ENCODE data around the gene TF. TPM values are rescaled to one million over a fixed set of nuclear protein-coding genes. Genes with fewer than 3 reads are reported as not detected.

TF gene
- total and polyA plus RNA-seq, 3 experiments from 2014 or later = 0.02 to 0.26 TPM; not detected in 1

- Histone ChIP-seq H3K27ac (ENCODE audit: low read depth, low read length) (no peak overlapping the region), H3K4me3 (ENCODE audit: low read length) (no peak overlapping the region), H3K36me3 (ENCODE audit: insufficient read depth, low read length) (no peaks in the 10 kb centered on the region), H3K4me1 (ENCODE audit: insufficient read depth, low read length) (no peaks in the 10 kb centered on the region), H3K27me3 (ENCODE audit: insufficient read depth, low read length, poor library complexity, severe bottlenecking) (no peaks in the 10 kb centered on the region), H3K9me3 (ENCODE audit: low read length) (no peaks in the 10 kb centered on the region)
- H3K27ac Mint-ChIP-seq = peak overlapping the region in 2 of 8 donors; percentile 25 to 43
- H3K4me1 Mint-ChIP-seq = no peaks in the 10 kb centered on the region
- POLR2A ChIA-PET = no interaction called here
- H3K9me3 Mint-ChIP-seq = peaks cover 0 to 1% (median 0%) of the 10 kb centered on the region in 5 donors
- CTCF ChIA-PET = no interaction called here
- H3K4me3 Mint-ChIP-seq = no peak overlapping the region
- peaks cover 7% of the 10 kb centered on the region in 2 donors for H3K27me3 Mint-ChIP-seq
- no peak for DNase-seq
- H3K36me3 Mint-ChIP-seq = no peaks in the 10 kb centered on the region
Measured at GRCh38 chr3:133834621-133835417, 88.6 kb downstream of the TF start.

- DNase-seq = no peak
- H3K27me3 ChIP-seq (ENCODE audit: insufficient read depth, low read length, poor library complexity, severe bottlenecking) = no peaks in the 10 kb centered on the region
- no peak overlapping the region for H3K4me3 ChIP-seq (ENCODE audit: low read length)
- no peak overlapping the region for H3K27ac ChIP-seq (ENCODE audit: low read depth, low read length)
- peak overlapping the region in 2 of 8 donors; percentile 25 to 43 for H3K27ac Mint-ChIP-seq
- H3K36me3 ChIP-seq (ENCODE audit: insufficient read depth, low read length) = no peaks in the 10 kb centered on the region
- ChIA-PET CTCF (no interaction called here), POLR2A (no interaction called here)
- no peaks in the 10 kb centered on the region for H3K4me1 ChIP-seq (ENCODE audit: insufficient read depth, low read length)
- peaks cover 0 to 1% (median 0%) of the 10 kb centered on the region in 5 donors for H3K9me3 Mint-ChIP-seq
- H3K4me1 Mint-ChIP-seq = no peaks in the 10 kb centered on the region
- no peaks in the 10 kb centered on the region for H3K36me3 Mint-ChIP-seq
- no peaks in the 10 kb centered on the region for H3K9me3 ChIP-seq (ENCODE audit: low read length)
- no peak overlapping the region for H3K4me3 Mint-ChIP-seq
- H3K27me3 Mint-ChIP-seq = peaks cover 7 to 9% of the 10 kb centered on the region in 2 donors
Measured at GRCh38 chr3:133835418-133835743, 89.2 kb downstream of the TF start.

- no peak overlapping the region for H3K4me3 Mint-ChIP-seq
- H3K36me3 Mint-ChIP-seq = no peaks in the 10 kb centered on the region
- POLR2A ChIA-PET = no interaction called here
- H3K27me3 ChIP-seq (ENCODE audit: insufficient read depth, low read length, poor library complexity, severe bottlenecking) = no peaks in the 10 kb centered on the region
- H3K27ac ChIP-seq (ENCODE audit: low read depth, low read length) = no peak overlapping the region
- no peaks in the 10 kb centered on the region for H3K4me1 Mint-ChIP-seq
- H3K4me3 ChIP-seq (ENCODE audit: low read length) = no peak overlapping the region
- CTCF ChIA-PET = no interaction called here
- H3K27me3 Mint-ChIP-seq = peaks cover 7 to 9% of the 10 kb centered on the region in 2 donors
- no peaks in the 10 kb centered on the region for H3K4me1 ChIP-seq (ENCODE audit: insufficient read depth, low read length)
- H3K36me3 ChIP-seq (ENCODE audit: insufficient read depth, low read length) = no peaks in the 10 kb centered on the region
- H3K9me3 Mint-ChIP-seq = peaks cover 0 to 1% (median 0%) of the 10 kb centered on the region in 5 donors
- DNase-seq = no peak
- no peaks in the 10 kb centered on the region for H3K9me3 ChIP-seq (ENCODE audit: low read length)
- no peak overlapping the region for H3K27ac Mint-ChIP-seq
Measured at GRCh38 chr3:133835961-133836360, 89.8 kb downstream of the TF start.

GRCh38 chr3:133836497-133837158 lies 90.4 kb downstream of the TF start:
- no peaks in the 10 kb centered on the region for H3K4me1 ChIP-seq (ENCODE audit: insufficient read depth, low read length)
- peaks cover 7 to 9% of the 10 kb centered on the region in 2 donors for H3K27me3 Mint-ChIP-seq
- ChIA-PET POLR2A (no interaction called here), CTCF (no interaction called here)
- no peaks in the 10 kb centered on the region for H3K27me3 ChIP-seq (ENCODE audit: insufficient read depth, low read length, poor library complexity, severe bottlenecking)
- H3K4me3 Mint-ChIP-seq = no peak overlapping the region
- no peak overlapping the region for H3K27ac Mint-ChIP-seq
- H3K4me1 Mint-ChIP-seq = no peaks in the 10 kb centered on the region
- no peaks in the 10 kb centered on the region for H3K36me3 ChIP-seq (ENCODE audit: insufficient read depth, low read length)
- no peak for DNase-seq
- no peaks in the 10 kb centered on the region for H3K9me3 ChIP-seq (ENCODE audit: low read length)
- H3K27ac ChIP-seq (ENCODE audit: low read depth, low read length) = no peak overlapping the region
- H3K9me3 Mint-ChIP-seq = peaks cover 0 to 1% (median 0%) of the 10 kb centered on the region in 5 donors
- no peaks in the 10 kb centered on the region for H3K36me3 Mint-ChIP-seq
- no peak overlapping the region for H3K4me3 ChIP-seq (ENCODE audit: low read length)

- Histone ChIP-seq H3K9me3 (ENCODE audit: low read length) (no peaks in the 10 kb centered on the region), H3K4me1 (ENCODE audit: insufficient read depth, low read length) (no peaks in the 10 kb centered on the region), H3K36me3 (ENCODE audit: insufficient read depth, low read length) (no peaks in the 10 kb centered on the region), H3K4me3 (ENCODE audit: low read length) (no peak overlapping the region), H3K27ac (ENCODE audit: low read depth, low read length) (no peak overlapping the region), H3K27me3 (ENCODE audit: insufficient read depth, low read length, poor library complexity, severe bottlenecking) (no peaks in the 10 kb centered on the region)
- Mint-ChIP-seq H3K27ac (no peak overlapping the region), H3K9me3 (peaks cover 0 to 1% (median 0%) of the 10 kb centered on the region in 5 donors), H3K36me3 (no peaks in the 10 kb centered on the region), H3K27me3 (peaks cover 7 to 8% of the 10 kb centered on the region in 2 donors), H3K4me1 (no peaks in the 10 kb centered on the region), H3K4me3 (no peak overlapping the region)
- DNase-seq = no peak
- POLR2A ChIA-PET = no interaction called here
- CTCF ChIA-PET = no interaction called here
Measured at GRCh38 chr3:133837487-133838295, 91.5 kb downstream of the TF start.

GRCh38 chr3:133838296-133838789 lies 92.2 kb downstream of the TF start:
- Histone ChIP-seq H3K27me3 (ENCODE audit: insufficient read depth, low read length, poor library complexity, severe bottlenecking) (no peaks in the 10 kb centered on the region), H3K4me3 (ENCODE audit: low read length) (no peak overlapping the region), H3K36me3 (ENCODE audit: insufficient read depth, low read length) (no peaks in the 10 kb centered on the region), H3K27ac (ENCODE audit: low read depth, low read length) (no peak overlapping the region), H3K4me1 (ENCODE audit: insufficient read depth, low read length) (no peaks in the 10 kb centered on the region), H3K9me3 (ENCODE audit: low read length) (no peaks in the 10 kb centered on the region)
- Mint-ChIP-seq H3K4me3 (no peak overlapping the region), H3K27ac (no peak overlapping the region), H3K27me3 (peaks cover 7 to 8% of the 10 kb centered on the region in 2 donors), H3K4me1 (no peaks in the 10 kb centered on the region), H3K36me3 (no peaks in the 10 kb centered on the region), H3K9me3 (peaks cover 0 to 1% (median 0%) of the 10 kb centered on the region in 5 donors)
- POLR2A ChIA-PET = no interaction called here
- CTCF ChIA-PET = no interaction called here
- no peak for DNase-seq

- Histone ChIP-seq H3K9me3 (ENCODE audit: low read length) (no peaks in the 10 kb centered on the region), H3K36me3 (ENCODE audit: insufficient read depth, low read length) (no peaks in the 10 kb centered on the region), H3K4me1 (ENCODE audit: insufficient read depth, low read length) (no peaks in the 10 kb centered on the region), H3K27me3 (ENCODE audit: insufficient read depth, low read length, poor library complexity, severe bottlenecking) (no peaks in the 10 kb centered on the region), H3K27ac (ENCODE audit: low read depth, low read length) (no peak overlapping the region), H3K4me3 (ENCODE audit: low read length) (no peak overlapping the region)
- no peak overlapping the region for H3K27ac Mint-ChIP-seq
- peaks cover 4 to 8% of the 10 kb centered on the region in 2 donors for H3K27me3 Mint-ChIP-seq
- H3K36me3 Mint-ChIP-seq = no peaks in the 10 kb centered on the region
- ChIA-PET POLR2A (no interaction called here), CTCF (no interaction called here)
- peaks cover 0 to 1% (median 0%) of the 10 kb centered on the region in 5 donors for H3K9me3 Mint-ChIP-seq
- no peaks in the 10 kb centered on the region for H3K4me1 Mint-ChIP-seq
- H3K4me3 Mint-ChIP-seq = no peak overlapping the region
- no peak for DNase-seq
Measured at GRCh38 chr3:133838916-133839800, 93.0 kb downstream of the TF start.
